Effector CD4-positive, alpha-beta T cell (primary cell): ENCODE measurements around the gene CTSW.
A peak's percentile ranks its signal among the peaks of the same experiment; 100 is the strongest.

ENCODE experiments used
- DNase-seq: peaks from one replicate; pipeline ENCODE4 v3.0.0-alpha.2; 2020

CTSW gene

DNA sequence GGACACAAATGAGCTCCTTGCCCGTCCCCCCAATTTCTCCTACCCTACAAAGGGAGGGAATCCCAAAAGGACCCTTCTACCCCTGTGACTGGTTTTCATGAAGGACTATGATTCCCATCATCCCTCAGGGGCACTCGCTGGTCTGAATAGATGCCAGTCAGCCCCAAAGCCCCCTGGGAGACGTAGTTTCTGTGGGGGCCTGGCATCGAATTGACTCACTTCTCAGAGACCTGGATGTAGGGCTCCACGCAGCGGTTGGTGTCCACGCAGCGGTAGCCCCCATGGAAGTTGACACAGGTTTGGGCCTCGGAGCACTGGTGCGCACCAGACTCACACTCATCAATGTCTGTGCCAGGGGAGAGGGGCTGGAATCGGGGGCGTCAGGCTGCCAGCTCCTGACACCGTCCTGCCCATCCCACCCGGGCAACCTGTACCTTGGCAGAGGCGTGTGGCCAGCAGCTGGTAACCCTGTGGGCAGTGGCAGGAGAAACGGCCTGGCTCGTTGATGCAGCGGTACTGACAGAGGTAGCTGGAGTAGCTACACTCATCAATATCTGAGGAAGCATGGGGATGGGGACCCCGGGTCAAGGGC, 11.5 kb upstream of the CTSW start:
- DNase-seq = no peak

DNA sequence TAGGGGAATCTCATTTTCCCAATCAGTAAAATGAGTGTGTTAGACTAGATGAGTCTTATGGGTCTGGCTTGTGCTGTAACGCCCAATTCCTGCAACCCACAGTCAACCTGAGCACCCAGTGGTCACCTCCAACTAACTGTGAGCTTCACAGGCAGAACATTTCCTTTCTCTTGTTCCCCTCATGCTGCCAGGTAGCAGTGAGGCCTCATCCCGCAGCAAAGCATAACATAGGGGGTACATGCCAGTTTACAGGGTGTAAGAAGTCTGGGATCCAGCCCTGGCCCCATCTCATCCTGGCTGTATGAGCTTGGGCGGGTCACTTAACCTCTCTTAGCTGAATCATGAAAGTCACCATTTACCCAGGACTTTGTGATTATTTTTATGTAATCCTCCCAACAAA, 10.7 kb upstream of the CTSW start:
- DNase-seq = no peak

DNA sequence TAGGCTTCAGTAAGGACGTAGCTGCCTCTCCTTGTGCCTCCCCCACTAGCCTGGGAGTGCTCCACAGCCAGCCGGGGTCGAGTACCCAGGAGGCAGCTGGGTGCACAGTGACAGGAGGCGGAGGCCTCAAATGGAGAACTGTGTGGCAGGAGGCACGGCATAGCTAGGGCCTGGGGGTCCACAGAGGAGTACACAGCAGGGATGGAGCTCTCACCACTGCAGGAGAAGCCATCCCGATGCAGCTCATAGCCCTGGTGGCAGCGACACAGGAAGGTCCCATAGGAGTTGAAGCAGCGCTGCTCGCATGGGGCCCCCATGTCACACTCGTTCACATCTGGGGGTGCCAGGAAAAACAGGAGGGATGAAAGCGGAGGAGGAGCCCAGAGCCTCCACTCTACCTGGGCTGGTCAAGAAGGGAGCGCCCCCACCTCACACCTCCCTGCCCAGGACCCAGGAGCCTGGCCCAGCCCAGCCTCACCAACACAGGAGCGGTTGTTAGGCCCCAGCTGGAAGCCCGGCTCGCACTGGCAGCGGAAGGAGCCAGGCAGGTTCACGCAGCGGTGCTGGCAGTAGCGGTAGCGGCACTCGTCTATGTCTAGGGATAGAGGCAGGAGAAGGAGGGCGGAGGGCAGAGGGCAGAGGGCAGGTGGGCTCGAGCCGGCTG, 9.9 kb upstream of the CTSW start:
- DNase-seq = no peak

DNA sequence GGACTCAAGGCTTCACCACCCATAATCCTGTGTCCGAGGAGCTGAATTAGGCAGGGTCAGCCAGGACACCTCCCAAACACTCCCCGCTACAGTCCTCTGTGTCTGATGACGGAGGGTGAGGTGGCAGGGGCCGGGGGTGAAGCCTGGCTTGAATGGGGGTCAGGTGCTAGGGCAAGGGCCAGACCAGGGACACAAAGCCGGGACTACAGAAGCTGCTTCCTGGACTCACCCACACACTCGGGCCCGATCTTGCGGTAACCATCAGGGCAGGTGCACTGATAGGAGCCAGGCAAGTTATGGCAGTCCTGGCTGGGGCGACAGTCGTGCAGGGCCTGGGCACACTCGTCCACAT, 9.4 kb upstream of the CTSW start:
- no peak for DNase-seq

DNA sequence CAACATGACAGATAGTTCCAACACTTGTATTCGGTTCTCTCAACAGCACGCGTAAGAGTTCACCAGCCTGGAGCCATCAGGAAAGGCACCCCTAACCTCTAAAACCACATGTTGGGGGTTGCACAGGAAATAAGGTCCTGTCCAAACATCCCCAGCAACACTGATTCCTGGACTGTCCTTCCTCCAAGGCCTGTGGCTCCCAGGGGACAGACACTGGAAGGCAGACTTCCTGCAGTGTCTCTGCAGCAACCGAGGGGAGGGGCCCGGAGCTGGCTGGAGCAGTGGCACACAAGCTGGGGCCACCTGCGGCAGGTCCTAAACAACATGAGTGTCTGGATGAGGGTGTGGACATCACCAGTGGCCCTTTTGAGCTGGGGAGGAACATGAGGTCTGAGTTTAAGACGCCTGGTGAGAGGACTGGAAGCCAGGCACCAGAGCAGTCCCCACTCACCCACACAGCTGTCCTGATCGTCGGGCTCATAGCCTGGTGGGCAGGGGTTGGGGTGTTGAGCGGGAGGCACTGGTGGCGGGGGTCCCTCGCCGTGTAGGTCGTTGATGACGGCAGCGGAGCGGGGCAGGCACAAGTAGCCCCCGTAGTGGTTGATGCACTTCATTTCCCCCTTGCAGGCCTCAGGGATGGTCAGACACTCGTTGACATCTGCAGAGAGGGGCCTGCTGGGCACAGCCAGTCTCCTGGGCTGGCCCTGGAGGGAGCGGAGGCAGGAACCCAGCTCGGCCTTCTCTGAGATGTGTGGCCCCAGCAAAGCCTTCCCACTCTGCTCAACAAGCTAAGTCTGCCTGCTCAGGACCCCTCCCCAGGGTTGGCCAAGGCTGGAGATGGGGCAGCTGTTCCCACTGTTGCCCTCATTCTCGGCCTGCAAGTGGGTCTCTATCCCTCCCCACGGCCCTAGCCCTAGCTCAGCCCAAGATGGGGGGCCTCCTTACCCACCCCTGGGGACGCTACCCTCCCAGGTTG, 8.6 kb upstream of the CTSW start:
- DNase-seq = no peak

DNA sequence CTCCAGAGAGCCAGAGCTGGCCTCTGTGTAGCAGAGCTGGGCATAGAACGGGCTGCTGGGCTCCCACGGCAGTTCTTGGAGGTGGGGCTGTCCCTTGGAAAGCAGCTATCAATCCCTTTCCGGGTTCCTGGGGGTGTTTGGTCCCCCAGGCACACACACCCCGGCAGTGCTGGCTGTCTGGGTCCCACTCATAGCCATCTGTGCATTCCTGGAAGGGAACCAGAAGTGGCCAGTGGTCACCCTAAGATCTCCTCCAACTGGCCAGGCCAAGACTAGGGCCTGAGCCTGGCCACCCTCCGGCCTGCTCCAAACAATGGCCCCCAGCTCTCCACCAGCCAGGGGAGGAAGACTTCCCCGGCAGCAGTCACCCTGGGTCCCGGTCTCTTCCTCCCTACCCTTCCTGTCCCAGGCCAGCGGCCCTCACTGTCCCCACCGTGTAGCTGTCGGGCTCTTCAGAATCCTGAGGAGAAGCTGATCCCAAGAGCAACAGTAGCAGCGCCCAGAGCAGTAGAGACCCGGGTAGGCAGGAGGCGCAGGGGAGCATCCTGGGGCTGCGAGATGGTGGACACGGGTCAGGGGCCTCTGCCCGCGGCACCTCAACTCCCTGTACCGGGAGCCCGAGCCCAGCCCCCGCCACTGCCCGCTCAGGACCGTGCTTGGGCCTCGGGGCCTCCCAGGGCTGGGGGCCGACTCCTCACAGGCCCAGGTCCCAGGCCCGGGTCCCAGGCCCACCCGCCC, 7.7 kb upstream of the CTSW start:
- no peak for DNase-seq

DNA sequence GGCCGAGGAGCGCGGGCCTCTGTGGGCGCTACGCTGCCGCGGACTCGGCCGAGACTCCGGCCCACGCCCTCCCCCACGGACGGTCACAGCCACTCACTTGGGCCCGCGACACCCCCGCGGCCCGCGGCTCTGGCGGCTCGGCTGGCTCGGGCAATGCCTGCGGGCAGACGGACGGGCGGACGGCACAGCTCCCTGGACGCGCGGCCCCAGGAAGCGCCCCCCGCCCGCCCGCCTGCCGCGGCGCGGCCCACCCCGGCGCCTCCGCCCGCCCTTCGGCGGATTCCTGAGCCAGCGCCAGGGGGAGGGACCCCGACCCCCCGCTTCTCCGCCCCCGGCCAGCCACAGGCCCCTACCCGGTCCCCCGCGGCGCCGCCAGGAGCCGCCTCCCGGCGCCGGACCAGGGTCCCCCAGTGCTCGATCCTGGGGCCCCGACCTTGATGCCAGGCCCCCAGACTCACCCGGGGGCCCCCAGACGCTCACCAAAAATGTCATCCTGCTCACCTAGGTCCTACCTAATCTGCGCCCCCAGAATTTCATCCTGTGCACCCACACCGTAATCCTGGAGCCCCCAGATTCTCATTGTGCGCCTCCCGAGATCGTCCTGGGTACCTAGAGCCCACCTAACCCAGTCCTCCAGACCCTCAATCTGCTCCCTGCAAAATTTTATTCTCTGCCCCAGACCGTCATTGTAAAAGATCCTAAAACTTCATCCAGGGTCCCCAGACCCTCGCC, 6.9 kb upstream of the CTSW start, which contains the start of gene EFEMP2:
TSS of gene EFEMP2 (minus strand) at position 215 of the 732 bp plus-strand sequence. CDS start 446 bp downstream, outside the sequence.
- DNase-seq = no peak

DNA sequence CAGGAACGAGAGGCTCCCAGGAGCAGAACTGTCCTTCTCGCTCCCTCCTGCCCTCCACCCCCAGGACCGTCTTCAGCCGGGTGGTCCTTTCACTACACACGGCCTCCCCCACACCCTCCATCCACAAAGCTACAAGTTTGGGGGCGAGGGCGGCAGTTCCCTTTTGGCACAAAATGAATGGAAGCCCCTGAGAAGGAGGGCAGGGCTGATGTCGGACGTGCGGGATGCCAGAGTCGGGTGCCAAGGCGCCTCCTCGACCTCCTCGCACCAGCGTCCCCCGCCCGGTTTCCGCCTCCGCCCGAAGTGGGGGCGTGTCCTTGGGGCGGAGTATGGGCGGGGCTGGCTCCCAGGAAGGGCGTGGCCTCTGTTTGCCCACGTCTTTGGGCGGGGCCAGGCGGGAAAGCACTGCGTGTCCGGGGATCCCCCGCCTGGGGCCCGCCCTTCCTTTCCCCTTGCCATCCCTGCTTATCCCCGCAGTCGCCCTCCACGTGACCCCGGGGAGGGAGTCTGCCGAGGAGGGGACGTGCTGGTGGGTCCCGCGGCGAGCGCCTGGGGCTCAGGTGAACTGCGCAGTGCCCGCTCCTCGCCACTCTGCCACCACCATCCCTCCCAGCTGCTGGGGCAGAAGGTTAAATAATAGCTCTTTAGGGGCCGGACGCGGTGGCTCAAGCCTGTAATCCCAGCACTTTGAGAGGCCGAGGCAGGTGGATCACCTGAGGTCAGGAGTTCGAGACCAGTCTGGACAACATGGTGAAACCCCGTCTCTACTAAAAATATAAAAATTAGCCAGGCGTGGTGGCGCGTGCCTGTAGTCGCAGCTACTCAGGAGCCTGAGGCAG, 6.1 kb upstream of the CTSW start:
- DNase-seq = peak; percentile 92

DNA sequence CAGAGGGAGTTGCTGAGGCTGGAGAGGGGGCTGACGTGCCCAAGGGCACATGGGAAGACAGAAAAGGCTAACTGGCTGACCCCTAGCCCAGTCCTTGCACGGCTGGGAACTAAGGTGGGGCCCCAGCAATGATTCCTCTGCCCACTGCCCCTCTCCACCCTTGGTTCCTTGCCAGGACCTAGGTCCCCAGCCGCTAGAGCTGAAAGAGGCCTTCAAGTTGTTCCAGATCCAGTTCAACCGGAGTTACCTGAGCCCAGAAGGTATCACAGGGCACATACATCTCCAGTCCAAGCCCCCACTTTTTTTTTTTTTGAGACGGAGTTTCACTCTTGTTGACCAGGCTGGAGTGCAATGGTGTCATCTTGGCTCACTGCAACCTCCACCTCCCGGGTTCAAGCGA, 390 bp downstream of the CTSW start:
- DNase-seq = no peak

DNA sequence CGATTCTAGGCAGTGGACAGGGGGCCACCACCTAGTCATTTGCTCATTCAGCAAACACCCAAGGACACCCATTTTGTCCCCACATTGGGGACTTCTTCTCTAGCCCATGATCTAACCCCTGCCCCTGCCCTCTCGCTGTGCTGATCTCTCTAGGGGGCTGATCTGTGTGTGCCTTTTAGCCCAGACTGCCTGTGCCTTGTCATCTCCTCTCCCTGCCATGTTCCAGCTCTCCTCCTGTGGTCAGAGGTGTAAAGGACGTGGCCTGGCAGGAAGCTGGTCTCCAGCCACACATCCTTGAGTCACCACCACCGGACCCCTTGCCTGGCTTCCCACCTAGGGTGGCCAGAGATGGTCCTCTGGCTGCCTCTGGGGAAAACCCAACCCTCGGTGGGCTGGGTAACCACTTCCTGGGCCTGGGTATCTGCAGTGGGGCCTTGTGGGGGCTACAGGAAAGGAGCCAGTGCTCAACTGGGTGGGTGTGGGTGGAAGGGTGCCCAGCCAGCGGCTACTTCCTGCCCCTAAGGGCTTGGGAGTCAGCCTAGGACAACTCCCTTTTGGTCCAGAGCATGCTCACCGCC, 1.3 kb downstream of the CTSW start:
- DNase-seq = no peak

DNA sequence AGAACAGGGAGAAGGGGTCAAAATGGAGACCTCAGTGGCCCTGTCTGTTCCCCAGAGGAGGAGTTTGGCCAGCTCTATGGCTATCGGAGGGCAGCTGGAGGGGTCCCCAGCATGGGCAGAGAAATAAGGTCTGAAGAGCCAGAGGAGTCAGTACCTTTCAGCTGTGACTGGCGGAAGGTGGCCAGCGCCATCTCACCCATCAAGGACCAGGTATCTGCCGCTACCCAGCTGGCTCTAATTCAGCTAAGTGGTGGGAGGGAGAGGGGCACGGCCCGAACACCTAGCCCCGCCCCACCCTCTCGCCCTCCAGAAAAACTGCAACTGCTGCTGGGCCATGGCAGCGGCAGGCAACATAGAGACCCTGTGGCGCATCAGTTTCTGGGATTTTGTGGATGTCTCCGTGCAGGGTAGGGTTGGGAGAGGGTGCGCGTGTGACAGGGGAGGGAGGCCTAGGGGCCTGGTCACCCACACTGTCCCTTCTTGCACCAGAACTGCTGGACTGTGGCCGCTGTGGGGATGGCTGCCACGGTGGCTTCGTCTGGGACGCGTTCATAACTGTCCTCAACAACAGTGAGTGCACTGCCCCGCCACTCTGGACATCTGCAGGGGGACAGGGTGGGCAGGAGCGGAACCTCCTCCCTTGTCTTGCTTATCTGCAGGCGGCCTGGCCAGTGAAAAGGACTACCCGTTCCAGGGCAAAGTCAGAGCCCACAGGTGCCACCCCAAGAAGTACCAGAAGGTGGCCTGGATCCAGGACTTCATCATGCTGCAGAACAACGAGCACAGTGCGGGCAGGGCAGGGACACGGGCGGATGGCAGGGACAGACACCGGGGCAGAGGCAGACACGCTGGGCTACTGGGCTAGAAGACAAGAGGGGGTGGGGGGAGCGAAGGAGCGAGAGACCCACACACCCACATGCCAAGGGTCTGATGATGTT, 2.8 kb downstream of the CTSW start:
- no peak for DNase-seq

DNA sequence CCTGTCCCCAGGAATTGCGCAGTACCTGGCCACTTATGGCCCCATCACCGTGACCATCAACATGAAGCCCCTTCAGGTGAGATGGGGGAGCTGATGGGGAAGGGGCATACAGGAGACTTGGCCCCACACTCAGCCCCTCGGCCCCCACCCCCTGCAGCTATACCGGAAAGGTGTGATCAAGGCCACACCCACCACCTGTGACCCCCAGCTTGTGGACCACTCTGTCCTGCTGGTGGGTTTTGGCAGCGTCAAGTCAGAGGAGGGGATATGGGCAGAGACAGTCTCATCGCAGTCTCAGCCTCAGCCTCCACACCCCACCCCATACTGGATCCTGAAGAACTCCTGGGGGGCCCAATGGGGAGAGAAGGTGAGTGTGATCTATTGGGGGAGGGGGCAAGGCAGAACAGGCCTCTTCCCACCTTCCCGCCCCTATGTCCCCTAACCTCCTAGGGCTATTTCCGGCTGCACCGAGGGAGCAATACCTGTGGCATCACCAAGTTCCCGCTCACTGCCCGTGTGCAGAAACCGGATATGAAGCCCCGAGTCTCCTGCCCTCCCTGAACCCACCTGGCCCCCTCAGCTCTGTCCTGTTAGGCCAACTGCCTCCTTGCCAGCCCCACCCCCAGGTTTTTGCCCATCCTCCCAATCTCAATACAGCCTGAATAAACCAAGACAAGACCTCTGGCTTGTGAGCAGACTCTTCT, 3.6 kb downstream of the CTSW start:
- no peak for DNase-seq

DNA sequence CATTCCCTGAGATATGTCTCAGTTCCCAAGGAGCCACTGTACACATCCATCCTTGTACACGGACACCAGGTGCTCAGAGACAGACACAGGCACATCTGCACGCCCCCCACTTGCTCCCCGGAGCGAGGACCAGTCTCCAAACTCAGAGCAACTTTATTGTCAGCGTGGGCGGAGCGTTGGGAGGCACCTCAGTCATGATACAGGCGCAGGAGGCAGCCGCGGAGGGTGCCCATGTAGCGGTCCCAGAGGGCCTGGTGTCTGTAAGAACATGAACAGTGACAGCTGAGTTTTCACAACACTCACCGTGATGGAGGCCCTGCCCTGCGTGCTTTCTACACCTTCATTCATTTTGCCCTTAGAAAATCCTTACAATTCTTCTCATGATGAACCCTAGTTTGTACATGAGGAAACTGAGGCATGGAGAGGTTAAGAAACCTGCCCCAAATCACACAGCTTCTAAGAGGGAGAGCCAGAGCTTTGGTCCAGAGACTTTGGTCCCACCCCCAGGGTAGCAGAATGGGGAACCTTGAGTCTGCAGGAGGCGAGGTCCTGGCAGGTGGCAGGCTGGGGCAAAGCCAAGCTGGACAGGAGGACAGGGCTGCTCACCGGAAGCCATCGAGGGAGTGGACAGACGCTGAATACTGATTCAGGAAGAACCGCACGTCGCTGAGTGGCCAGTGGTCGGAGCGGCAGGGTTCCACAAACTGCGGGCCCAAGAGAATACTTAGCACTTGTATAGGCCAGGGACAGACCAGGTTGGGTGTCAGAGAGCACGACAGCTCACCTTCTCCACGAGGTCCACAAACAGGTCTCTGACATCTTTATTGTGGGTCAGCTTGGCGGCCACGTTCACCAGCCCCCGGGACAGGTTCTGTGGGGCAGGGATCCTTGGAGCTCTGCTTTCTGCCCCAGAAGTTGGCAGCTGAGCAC, 4.4 kb downstream of the CTSW start:
- DNase-seq = no peak

DNA sequence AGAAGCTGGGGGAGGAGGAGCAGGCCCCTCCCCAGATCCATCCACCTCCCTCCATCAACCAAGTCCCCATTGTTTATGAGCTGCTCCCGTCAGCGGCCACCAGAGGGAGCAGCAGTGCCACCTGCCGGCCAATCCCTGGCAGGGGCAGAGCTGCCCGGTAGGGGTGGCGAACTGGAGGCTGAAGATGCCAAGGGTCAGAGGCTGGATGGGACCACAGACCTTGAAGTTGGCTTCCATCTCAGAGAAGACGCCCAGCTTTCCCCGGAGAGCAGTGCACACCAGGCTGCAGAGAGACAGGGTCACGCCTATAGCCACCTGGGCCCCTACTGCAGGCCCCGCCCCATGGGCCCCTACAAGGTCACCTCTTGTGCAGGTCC, 5.1 kb downstream of the CTSW start:
- DNase-seq = peak; percentile 80

DNA sequence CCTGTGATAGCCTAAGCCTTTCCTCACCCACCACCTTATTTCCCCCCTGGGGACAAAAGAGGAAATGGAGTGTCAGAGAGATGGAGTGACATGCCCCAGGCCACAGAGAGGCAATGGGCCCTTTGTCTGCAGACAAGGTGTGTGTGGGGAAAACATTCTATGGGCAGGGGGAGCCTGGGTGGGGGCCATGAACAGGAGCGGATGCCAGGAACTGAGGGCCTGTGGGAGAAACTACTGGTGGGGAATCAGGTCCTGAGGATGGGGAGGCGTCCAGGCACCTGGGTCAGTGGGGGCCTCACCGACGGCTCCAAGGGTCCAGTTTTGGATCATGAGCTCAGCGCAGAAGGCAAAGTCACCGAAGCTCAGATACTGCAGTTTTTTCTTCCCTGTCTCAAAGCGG, 5.6 kb downstream of the CTSW start:
- no peak for DNase-seq

DNA sequence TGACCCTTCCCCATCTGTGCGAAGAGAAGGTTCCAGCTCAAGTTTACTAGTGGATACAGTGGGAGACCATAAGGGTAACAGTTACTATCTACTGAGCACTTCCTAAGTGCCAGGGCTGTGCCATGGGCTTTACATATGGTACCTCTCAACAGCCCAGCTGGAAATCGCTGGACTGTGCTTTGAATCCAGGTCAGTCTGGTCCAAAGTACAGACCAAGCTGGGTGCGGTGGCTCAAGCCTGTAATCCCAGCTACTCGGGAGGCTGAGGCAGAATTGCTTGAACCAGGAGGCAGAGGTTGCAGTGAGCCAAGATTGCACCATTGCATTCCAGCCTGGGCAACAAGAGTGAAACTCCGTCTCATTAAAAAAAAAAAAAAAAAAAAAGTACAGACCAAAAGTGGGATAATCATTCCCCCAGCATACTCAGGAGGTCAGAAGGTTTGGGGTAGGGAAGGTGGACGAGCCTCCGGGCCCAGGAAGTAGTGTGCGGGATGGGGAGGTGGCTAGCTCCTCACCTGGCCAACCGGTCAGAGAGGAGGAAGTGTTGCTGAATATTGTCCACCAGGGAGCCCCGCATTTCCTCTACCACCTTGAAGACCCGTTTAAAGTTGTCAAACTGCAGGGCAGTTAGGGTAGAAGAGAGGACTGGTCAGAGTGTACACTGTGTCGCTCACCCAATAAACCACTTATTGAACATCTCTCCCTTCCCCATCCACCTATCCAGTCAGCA, 6.3 kb downstream of the CTSW start:
- no peak for DNase-seq
